Uterus (tissue), 4 donors: ENCODE measurements around the gene FMN1. TPM values are rescaled to one million over a fixed set of nuclear protein-coding genes. Genes with fewer than 3 reads are reported as not detected.

Source experiments
- DNase-seq, 2 donors: peaks; one replicate each; pipeline ENCODE4 v3.0.0-alpha.2; 2019 to 2020
- H3K27ac ChIP-seq, 2 donors: fragments of 200-600 bp; sonication (generic); 1 replicate in 1 of 2; 2 replicates in 1 of 2; pipeline ENCODE4 v1.5.1; 2016 to 2018
- H3K27me3 ChIP-seq, 2 donors: fragments of 200-600 bp; sonication (generic); one replicate each; pipeline ENCODE4 v1.5.1; 2018 to 2019; ENCODE audit warnings: control low read depth in 1 of 2
- H3K36me3 ChIP-seq, 2 donors: fragments of 200-600 bp; sonication (generic); one replicate each; pipeline ENCODE4 v1.5.1; 2019; ENCODE audit warnings: control low read depth in 1 of 2
- H3K4me1 ChIP-seq, 2 donors: fragments of 200-600 bp; sonication (generic); one replicate each; pipeline ENCODE4 v1.5.1; 2018 to 2019; ENCODE audit warnings: control low read depth in 1 of 2
- H3K4me3 ChIP-seq, 2 donors: fragments of 200-600 bp; sonication (generic); 1 replicate in 1 of 2; 2 replicates in 1 of 2; pipeline ENCODE4 v1.5.1; 2018 to 2019; ENCODE audit warnings: mild to moderate bottlenecking in 1 of 2
- H3K9me3 ChIP-seq, 2 donors: fragments of 200-600 bp; sonication (generic); one replicate each; pipeline ENCODE4 v1.5.1; 2019; ENCODE audit warnings: control low read depth in 1 of 2
- POLR2A ChIP-seq, 2 donors: fragments of 450-650 bp; IDR thresholded peaks; one replicate each; pipeline ENCODE4 v1.6.1; 2016; ENCODE audit warnings: antibody characterized with exemption in 2 of 2, mild to moderate bottlenecking in 1 of 2, moderate library complexity in 1 of 2
- intact Hi-C: fragments of 100-400 bp; cut with DNase I; formaldehyde crosslinking; loops from one replicate; pipeline ENCODE4 v1.15.1; 2023; ENCODE audit warnings: low total_unique reads
- total RNA-seq, 4 donors: library from RNA; depleted of rRNA in 3 of 4; stranded (reverse); fragments of >200 nt in 3 of 4; gene quantifications; one replicate each; pipeline versions ENCODE4 v1.1.0 to v1.2.4, GENCODE V29; 2014 to 2023
- TF ChIP-seq, protein P1 (sequence below), 4 experiments: fragments of 200-600 bp in 2 of 4; fragments of 450-650 bp in 2 of 4; sonication (generic) in 2 of 4; IDR thresholded peaks; one replicate each; pipeline ENCODE4 v1.5.1; 2016 to 2019; ENCODE audit warnings: antibody characterized with exemption in 4 of 4, mild to moderate bottlenecking in 2 of 4, moderate library complexity in 1 of 4
- donor health status: DM: yes; HTN: yes; CAD: no.

The FMN1 gene
- total RNA-seq, 4 donors from 2014 or later: 1.3 to 9.3 (median 5.0) TPM

DNA sequence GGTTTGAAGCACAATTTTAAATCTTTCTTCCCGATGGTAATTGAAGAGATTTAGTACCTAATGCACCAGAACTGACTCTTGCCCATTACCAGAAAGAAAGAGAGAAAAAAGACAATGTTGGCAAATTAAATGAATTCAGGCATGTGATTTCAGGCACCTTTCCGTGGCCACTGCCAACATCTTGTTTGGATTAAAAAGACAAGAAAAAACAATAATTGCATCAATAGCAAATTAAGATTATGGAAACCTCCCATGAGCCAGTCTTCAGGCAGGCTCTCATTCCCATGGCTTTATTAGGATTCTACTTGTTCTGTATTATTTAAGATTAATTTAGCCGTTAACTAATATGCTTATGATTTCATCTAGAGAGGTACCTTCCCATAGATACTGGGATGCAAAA is 283.7 kb downstream of the FMN1 start:
- intact Hi-C loops: no loop called here
- DNase-seq: no peak
- no peaks in the 10 kb centered on the region for H3K9me3 ChIP-seq

GRCh38 chr15:32909431-32909830 is 285.1 kb downstream of the FMN1 start:
- no peaks in the 10 kb centered on the region for H3K27me3 ChIP-seq
- no peak for DNase-seq
- H3K27ac ChIP-seq: no peak overlapping the region
- no peaks in the 10 kb centered on the region for H3K36me3 ChIP-seq
- TF ChIP-seq, protein P1, sequence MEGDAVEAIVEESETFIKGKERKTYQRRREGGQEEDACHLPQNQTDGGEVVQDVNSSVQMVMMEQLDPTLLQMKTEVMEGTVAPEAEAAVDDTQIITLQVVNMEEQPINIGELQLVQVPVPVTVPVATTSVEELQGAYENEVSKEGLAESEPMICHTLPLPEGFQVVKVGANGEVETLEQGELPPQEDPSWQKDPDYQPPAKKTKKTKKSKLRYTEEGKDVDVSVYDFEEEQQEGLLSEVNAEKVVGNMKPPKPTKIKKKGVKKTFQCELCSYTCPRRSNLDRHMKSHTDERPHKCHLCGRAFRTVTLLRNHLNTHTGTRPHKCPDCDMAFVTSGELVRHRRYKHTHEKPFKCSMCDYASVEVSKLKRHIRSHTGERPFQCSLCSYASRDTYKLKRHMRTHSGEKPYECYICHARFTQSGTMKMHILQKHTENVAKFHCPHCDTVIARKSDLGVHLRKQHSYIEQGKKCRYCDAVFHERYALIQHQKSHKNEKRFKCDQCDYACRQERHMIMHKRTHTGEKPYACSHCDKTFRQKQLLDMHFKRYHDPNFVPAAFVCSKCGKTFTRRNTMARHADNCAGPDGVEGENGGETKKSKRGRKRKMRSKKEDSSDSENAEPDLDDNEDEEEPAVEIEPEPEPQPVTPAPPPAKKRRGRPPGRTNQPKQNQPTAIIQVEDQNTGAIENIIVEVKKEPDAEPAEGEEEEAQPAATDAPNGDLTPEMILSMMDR (IDR thresholded peaks at IDR 0.05): no peak
- no peak for TF ChIP-seq POLR2A (IDR thresholded peaks at IDR 0.05)
- H3K9me3 ChIP-seq: no peaks in the 10 kb centered on the region
- intact Hi-C loops: no loop called here
- no peaks in the 10 kb centered on the region for H3K4me1 ChIP-seq
- no peak overlapping the region for H3K4me3 ChIP-seq

More for the DNA sequence above, 283.7 kb downstream of the FMN1 start:
- H3K27ac ChIP-seq: no peak overlapping the region
- H3K27me3 ChIP-seq: no peaks in the 10 kb centered on the region
- no peaks in the 10 kb centered on the region for H3K36me3 ChIP-seq
- no peaks in the 10 kb centered on the region for H3K4me1 ChIP-seq
- no peak overlapping the region for H3K4me3 ChIP-seq
- TF ChIP-seq, protein P1 (IDR thresholded peaks at IDR 0.05): no peak
- TF ChIP-seq POLR2A (IDR thresholded peaks at IDR 0.05): no peak

DNA sequence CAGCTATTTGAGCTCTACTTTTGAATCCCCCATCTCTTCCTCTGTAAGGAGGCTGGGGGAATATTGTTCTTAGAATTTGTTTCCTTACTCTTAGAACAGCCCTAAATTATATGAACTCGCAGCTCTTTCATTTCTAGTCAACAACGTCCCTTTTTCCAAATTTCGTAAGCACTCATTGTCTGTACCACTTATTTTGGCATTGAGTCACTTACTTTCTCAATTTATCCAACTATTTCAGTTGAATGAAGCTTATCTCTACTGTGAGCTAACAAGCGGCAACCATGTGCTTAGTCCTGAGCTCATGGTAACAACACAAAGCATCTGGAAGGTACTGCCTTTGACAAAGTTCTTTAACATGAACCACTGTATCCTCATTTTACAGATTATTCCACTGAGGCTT is 285.6 kb downstream of the FMN1 start:
- intact Hi-C loops: no loop called here
- H3K27me3 ChIP-seq: no peaks in the 10 kb centered on the region
- no peak overlapping the region for H3K27ac ChIP-seq
- no peaks in the 10 kb centered on the region for H3K4me1 ChIP-seq
- no peak for DNase-seq
- H3K4me3 ChIP-seq: no peak overlapping the region
- no peaks in the 10 kb centered on the region for H3K36me3 ChIP-seq
- TF ChIP-seq, protein P1 (IDR thresholded peaks at IDR 0.05): no peak
- TF ChIP-seq POLR2A (IDR thresholded peaks at IDR 0.05): no peak
- H3K9me3 ChIP-seq: no peaks in the 10 kb centered on the region

DNA sequence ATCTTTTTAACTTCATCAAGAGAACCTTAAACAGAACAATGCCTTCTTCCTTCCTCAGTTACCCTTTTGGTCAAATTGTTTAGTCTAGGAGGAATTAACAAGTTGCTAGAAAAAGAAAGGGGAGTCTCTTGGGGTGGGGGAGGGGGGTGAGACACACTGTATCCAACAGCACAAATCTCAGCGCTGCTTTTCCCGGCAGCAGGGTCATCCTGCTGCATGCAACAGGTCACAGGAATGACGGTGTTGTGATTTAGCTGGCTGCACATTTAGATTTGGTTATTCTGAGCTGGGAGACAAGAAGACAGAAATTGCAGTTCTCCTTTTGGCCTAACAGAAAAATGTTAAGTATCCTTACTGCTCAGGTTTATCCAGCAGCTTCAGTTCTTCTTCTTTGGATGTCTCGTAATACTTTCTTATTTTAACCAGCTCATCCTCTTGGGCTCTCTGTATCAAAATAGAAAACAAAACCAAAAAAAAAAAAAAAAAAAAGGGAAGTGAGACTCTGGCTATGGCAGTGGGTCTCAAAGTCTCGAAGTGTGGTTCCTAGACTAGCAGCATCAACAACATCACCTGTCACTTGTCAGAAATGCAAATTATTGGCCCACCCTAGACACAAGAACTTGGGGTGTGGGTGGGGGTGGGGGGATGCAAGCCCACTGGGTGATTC is 286.2 kb downstream of the FMN1 start:
- Histone ChIP-seq H3K4me3 (no peak overlapping the region), H3K4me1 (no peaks in the 10 kb centered on the region), H3K27ac (no peak overlapping the region), H3K27me3 (no peaks in the 10 kb centered on the region), H3K9me3 (no peaks in the 10 kb centered on the region), H3K36me3 (no peaks in the 10 kb centered on the region)
- no peak for DNase-seq
- TF ChIP-seq, protein P1 (IDR thresholded peaks at IDR 0.05): no peak
- TF ChIP-seq POLR2A (IDR thresholded peaks at IDR 0.05): no peak
- intact Hi-C loops: no loop called here

DNA sequence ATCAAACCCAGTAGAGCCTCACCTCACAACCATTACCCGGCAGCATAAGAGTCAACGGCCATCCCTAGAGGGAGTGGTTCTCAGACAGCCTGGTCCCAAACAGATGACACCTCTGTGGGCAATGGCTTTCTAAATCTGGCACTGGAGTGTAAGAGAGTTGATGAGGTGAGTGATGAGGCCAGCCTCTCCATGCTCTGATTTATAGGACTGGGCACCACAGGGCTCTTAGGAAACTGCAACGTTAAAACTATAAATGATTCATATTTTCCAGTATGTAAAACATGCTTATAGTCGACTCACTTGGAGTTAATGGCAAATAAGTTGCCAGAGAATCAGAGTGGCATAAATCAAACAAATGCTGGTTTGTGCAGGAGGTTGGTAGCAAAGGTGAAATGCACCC is 289.0 kb downstream of the FMN1 start:
- H3K36me3 ChIP-seq: no peaks in the 10 kb centered on the region
- no peak for TF ChIP-seq POLR2A (IDR thresholded peaks at IDR 0.05)
- TF ChIP-seq, protein P1 (IDR thresholded peaks at IDR 0.05): no peak
- no peak overlapping the region for H3K27ac ChIP-seq
- H3K4me1 ChIP-seq: no peaks in the 10 kb centered on the region
- DNase-seq: no peak
- intact Hi-C loops: no loop called here
- H3K4me3 ChIP-seq: no peak overlapping the region
- H3K27me3 ChIP-seq: no peaks in the 10 kb centered on the region
- H3K9me3 ChIP-seq: no peaks in the 10 kb centered on the region
